ENCODE measurements around the gene NFIX. TPM values are rescaled to one million over a fixed set of nuclear protein-coding genes. Genes with fewer than 3 reads are reported as not detected.

NFIX gene
- total RNA-seq, 1 donor from 2014 or later, result 146 TPM

- no peaks in the 10 kb centered on the region for H3K36me3 ChIP-seq
- TF ChIP-seq CTCF (IDR thresholded peaks at IDR 0.05), result no peak
- DNase-seq (no peak), ATAC-seq (peak in 1 of 2 donors; percentile 47)
- H3K4me3 ChIP-seq, result no peak overlapping the region
- intact Hi-C loops (cut with DNase I), result no loop called here
- H3K9me3 ChIP-seq, result no peaks in the 10 kb centered on the region
- peaks cover 36% of the 10 kb centered on the region for H3K27me3 ChIP-seq (ENCODE audit: low read depth)
- H3K4me1 ChIP-seq, result peaks cover 97% of the 10 kb centered on the region
- H3K27ac ChIP-seq, result peak overlapping the region; percentile 87
Observed at GRCh38 chr19:13015361-13016223, 20.3 kb downstream of the NFIX start.

GRCh38 chr19:13016245-13016627 is 21.0 kb downstream of the NFIX start:
- peaks cover 30% of the 10 kb centered on the region for H3K27me3 ChIP-seq (ENCODE audit: low read depth)
- H3K36me3 ChIP-seq, result no peaks in the 10 kb centered on the region
- no peak overlapping the region for H3K4me3 ChIP-seq
- peaks cover 97% of the 10 kb centered on the region for H3K4me1 ChIP-seq
- intact Hi-C loops (cut with DNase I), result no loop called here
- no peak for ATAC-seq
- peak overlapping the region; percentile 87 for H3K27ac ChIP-seq
- no peaks in the 10 kb centered on the region for H3K9me3 ChIP-seq
- no peak for TF ChIP-seq CTCF (IDR thresholded peaks at IDR 0.05)
- DNase-seq, result no peak

- Histone ChIP-seq H3K9me3 (no peaks in the 10 kb centered on the region), H3K36me3 (no peaks in the 10 kb centered on the region), H3K27ac (peak overlapping the region; percentile 87), H3K4me1 (peaks cover 97% of the 10 kb centered on the region), H3K4me3 (peak overlapping the region; percentile 33), H3K27me3 (ENCODE audit: low read depth) (peaks cover 26% of the 10 kb centered on the region)
- DNase-seq (no peak), ATAC-seq (no peak)
- intact Hi-C loops (cut with DNase I), result no loop called here
- TF ChIP-seq CTCF (IDR thresholded peaks at IDR 0.05), result no peak
Observed at GRCh38 chr19:13016628-13017305, 21.5 kb downstream of the NFIX start.

- Histone ChIP-seq H3K4me3 (peak overlapping the region; percentile 33), H3K27ac (peak overlapping the region; percentile 87)
Observed at GRCh38 chr19:13017306-13018034, 22.2 kb downstream of the NFIX start.

More at GRCh38 chr19:13017306-13018034, 22.2 kb downstream of the NFIX start:
- Histone ChIP-seq H3K36me3 (no peaks in the 10 kb centered on the region), H3K9me3 (no peaks in the 10 kb centered on the region), H3K27me3 (ENCODE audit: low read depth) (peaks cover 19% of the 10 kb centered on the region), H3K4me1 (peaks cover 97% of the 10 kb centered on the region)
- TF ChIP-seq CTCF (IDR thresholded peaks at IDR 0.05), result no peak
- intact Hi-C loops (cut with DNase I), result no loop called here
- ATAC-seq, result no peak
- DNase-seq, result no peak
